ENCODE data around the gene SEPTIN8.

The SEPTIN8 gene

DNA sequence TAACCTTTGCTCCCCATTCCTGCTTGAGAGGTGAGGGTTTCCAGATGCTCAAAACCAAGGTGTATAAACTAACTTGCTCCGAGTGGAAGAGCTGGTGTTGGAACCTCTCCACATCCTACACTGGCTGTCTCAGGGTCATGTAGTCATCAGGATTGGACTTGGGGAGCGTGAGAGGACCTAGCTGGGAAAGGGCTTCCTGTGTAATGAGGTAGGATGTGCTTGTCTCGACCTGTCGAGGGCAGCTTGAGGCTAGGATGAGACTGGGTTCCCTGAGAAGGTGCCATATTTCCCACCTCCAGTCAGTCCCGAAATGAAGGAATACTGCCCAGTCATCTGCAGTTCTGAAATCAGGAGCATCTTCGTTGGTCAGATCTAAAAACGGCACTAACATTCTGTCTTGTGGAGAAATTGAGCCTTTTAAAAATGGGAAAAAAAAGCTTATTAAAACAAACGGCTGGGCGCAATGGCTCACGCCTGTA lies 28.5 kb downstream of the SEPTIN8 start:
- no peak overlapping the region for H3K27ac ChIP-seq
- TF ChIP-seq, protein P1, sequence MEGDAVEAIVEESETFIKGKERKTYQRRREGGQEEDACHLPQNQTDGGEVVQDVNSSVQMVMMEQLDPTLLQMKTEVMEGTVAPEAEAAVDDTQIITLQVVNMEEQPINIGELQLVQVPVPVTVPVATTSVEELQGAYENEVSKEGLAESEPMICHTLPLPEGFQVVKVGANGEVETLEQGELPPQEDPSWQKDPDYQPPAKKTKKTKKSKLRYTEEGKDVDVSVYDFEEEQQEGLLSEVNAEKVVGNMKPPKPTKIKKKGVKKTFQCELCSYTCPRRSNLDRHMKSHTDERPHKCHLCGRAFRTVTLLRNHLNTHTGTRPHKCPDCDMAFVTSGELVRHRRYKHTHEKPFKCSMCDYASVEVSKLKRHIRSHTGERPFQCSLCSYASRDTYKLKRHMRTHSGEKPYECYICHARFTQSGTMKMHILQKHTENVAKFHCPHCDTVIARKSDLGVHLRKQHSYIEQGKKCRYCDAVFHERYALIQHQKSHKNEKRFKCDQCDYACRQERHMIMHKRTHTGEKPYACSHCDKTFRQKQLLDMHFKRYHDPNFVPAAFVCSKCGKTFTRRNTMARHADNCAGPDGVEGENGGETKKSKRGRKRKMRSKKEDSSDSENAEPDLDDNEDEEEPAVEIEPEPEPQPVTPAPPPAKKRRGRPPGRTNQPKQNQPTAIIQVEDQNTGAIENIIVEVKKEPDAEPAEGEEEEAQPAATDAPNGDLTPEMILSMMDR (IDR thresholded peaks at IDR 0.05), result no peak
- no peak for TF ChIP-seq ZFX (IDR thresholded peaks at IDR 0.05; ENCODE audit: borderline replicate concordance)

- no peak for TF ChIP-seq ZFX (IDR thresholded peaks at IDR 0.05; ENCODE audit: borderline replicate concordance)
- TF ChIP-seq, protein P1 (IDR thresholded peaks at IDR 0.05), result no peak
- no peak overlapping the region for H3K27ac ChIP-seq
Observed at GRCh38 chr5:132747616-132748440, 29.2 kb downstream of the SEPTIN8 start.

DNA sequence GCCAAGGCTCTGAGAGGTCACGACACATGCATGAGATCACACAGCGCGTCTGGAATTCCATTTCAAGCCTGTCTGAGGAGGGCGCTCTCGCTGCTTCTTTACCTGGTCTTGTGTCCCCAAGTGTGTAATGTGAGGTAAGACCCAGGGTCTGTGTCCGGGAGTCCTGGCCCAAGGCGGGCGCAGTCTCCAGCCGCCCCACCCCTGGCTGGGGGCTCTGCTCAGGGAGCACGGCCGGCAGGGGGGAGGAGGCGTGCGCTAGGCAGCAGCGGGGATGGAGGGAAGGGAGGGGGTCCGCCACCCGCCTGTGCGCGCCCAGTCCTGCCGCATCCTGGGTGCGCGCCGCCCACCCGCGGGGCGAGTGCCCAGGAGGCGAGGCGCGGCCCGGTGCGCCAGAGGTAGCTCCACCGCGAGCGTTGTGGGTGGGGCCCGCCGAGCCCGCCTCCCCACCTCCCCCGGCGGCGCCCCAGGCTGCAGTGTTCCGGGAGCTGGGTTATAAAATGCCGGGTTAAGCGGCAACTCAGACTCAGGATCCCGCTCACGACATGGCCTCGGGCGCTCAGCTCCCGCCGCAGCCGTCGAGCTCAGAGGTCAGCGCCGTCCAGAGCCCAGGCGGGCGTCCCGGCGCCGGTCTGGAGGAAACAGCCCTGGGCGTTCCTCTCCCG lies 30.0 kb downstream of the SEPTIN8 start, which contains the start of gene CCNI2:
Gene CCNI2 (plus strand): TSS at position 473 of the 662 bp plus-strand sequence. CDS start 70 bp downstream, at position 543.
- no peak for TF ChIP-seq ZFX (IDR thresholded peaks at IDR 0.05; ENCODE audit: borderline replicate concordance)
- TF ChIP-seq, protein P1 (IDR thresholded peaks at IDR 0.05), result peak; percentile 72
- H3K27ac ChIP-seq, result no peak within 1 kb of the TSS

GRCh38 chr5:132746592-132746953 lies 30.5 kb downstream of the SEPTIN8 start:
- no peak overlapping the region for H3K27ac ChIP-seq
- TF ChIP-seq, protein P1 (IDR thresholded peaks at IDR 0.05), result no peak
- no peak for TF ChIP-seq ZFX (IDR thresholded peaks at IDR 0.05; ENCODE audit: borderline replicate concordance)

DNA sequence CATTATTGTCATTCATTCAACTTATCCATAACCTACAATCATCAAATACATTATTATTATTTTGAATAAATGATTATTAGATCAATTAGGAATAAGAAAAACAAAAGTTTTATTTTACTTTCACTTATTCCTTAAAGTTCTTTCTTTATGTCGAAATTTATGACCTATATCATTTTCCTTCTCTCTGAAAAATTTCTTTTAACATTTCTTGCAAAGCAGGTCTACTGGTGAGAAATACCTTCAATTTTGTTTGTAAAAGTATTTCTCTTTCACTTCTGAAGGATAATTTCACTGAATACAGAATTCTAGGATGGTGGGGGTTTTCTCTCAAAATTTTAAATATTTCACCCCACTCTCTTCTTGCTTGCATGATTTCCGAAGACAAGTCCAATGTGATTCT lies 32.4 kb downstream of the SEPTIN8 start:
- TF ChIP-seq ZFX (IDR thresholded peaks at IDR 0.05; ENCODE audit: borderline replicate concordance), result no peak
- TF ChIP-seq, protein P1 (IDR thresholded peaks at IDR 0.05), result no peak
- no peak overlapping the region for H3K27ac ChIP-seq

- TF ChIP-seq ZFX (IDR thresholded peaks at IDR 0.05; ENCODE audit: borderline replicate concordance), result no peak
- TF ChIP-seq, protein P1 (IDR thresholded peaks at IDR 0.05), result no peak
- H3K27ac ChIP-seq, result no peak overlapping the region
Observed at GRCh38 chr5:132742626-132743025, 34.4 kb downstream of the SEPTIN8 start.

- no peak overlapping the region for H3K27ac ChIP-seq
- TF ChIP-seq, protein P1 (IDR thresholded peaks at IDR 0.05), result no peak
- no peak for TF ChIP-seq ZFX (IDR thresholded peaks at IDR 0.05; ENCODE audit: borderline replicate concordance)
Observed at GRCh38 chr5:132742158-132742557, 34.9 kb downstream of the SEPTIN8 start.

All from 22Rv1 (cell line).